Fibroblast of skin of left quadriceps (primary cell): Measurements from ENCODE around the gene IFNL2.
"Not testable (repeated sequence)": the region's sequence is repeated elsewhere in the genome, so short reads cannot be mapped to it uniquely, and the experiment has no call there.

Experiments
- DNase-seq, 2 experiments: peaks; one replicate each; pipeline ENCODE4 v3.0.0-alpha.2; 2013; ENCODE audit warnings: low read depth in 2 of 2

Gene IFNL2

DNA sequence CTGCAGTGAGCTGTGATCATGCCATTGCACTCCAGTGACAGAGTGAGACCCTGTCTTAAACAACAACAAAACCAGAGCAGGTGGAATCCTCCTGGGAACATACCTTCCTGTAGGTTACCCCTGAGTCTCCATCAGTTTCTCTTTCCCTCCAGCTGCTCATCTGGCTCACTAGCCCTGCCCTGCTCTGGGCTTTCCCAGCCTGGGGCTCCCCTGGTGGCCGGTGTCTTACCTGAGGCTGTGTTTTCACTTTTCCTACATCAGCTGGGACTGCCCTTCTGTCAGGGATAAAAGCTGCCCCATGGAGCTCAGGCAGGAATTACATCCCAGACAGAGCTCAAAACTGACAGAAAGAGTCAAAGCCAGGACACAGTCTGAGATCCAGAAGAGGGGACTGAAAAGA, at the start of gene IFNL2:
TSS of gene IFNL2 (plus strand) at position 312 of the 400 bp plus-strand sequence. CDS start 173 bp downstream, outside the sequence.
- DNase-seq: not testable (repeated sequence)

DNA sequence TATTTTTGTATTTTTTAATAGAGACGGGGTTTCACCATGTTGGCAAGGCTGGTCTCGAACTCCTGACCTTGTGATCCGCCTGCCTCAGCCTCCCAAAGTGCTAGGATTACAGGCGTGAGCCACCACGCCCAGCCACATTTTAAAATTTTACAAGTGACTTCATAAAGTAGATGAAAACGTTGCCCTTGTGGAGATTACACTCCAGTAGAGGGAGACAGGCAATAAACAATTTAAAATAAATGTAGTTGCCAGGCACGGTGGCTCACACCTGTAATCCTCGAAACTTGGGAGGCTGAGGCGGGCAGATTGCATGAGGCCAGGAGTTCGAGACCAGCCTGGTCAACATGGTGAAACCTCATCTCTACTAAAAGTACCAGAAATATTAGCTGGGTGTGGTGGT, 49.1 kb upstream of the IFNL2 start:
- not testable (repeated sequence) for DNase-seq

DNA sequence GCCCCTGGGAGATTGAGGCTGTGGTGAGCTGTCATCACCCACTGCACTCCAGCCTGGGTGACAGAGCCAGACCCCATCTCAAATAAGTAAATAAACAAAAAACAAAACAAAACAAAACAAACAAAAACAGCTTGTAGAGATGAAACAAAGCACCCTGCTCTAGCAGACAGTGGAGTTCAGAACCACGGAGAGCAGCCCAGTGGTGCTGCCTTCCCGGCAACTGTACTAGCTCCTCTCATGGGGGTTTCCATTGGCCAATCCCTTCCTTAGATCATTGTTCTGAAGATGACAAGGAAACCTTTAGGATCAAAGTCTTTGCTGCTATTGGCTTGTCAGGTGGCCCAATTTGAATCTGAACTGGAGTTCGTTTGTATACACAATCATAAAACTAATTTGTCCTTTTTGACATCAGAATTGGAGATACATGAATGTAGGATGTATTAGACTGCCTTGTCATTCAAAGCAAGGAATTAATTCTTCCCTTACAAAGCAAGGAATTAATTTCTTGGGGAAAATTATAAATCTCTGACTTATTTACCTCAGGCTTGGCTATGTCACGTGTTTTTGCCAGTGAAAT, 44.4 kb upstream of the IFNL2 start:
- no peak for DNase-seq

DNA sequence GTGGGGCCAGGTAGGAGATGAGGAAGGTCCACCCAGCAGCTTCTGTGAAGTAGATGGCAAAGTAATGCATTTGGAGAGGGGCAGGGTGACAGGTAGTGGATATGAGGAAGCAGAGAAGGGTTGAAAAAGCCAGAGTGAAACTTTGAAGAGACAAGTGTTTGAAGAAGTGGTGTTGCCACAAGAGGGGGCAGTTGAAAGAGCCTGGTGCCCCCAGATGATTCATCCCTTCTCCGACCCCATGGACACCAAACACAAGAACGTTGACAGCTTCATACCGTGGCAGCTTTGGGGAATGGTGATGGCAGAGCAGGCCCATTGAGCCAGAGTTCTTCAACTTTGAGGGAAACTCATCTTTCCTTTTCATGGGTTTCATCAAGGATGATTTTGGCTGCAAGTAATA, 43.3 kb upstream of the IFNL2 start:
- no peak for DNase-seq

DNA sequence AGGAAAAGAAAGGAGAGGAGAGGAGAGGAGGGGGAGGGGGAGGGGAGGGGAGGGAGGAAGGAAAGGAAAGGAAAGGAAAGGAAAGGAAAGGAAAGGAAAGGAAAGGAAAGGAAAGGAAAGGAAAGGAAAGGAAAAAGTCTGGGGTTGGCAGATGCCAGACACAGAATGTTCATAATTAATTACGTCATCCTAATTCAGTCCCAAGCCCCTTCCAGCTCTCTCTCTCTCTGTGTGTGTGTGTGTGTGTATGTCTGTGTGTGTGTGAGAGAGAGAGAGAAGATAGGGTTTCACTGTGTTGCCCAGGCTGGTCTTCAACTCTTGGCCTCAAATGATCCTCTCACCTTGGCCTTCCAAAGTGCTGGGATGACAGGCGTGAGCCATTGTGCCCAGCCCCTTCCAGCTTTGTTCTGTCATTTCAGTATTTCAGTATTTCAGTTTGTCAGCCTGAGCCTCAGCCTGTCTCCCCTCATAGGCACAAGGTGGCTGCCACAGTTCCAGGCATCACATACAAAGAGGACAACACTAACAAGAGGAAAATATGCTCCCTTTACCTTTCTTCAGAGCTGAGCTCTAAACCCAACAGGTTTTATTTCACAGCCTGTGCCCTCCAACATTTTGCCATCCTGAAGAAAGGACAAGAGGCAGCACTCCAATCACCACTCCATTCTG, 38.0 kb upstream of the IFNL2 start:
- no peak for DNase-seq

DNA sequence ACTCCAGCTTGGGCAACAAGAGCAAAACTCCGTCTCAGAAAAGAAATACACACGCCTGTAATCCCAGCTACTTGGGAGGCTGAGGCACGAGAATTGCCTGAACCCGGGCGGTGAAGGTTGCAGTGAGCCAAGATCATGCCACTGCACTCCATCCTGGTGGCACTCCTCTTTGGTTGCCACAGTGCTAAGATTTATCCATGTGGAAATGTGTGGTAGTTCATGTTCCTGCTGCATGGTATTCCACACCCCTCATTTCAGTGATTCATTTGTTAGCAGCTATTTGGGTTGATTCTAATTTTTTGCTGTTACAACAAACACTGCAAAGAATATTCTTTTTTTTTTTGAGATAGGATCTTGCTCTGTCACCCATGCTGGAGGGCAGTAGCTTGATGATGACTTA, 35.5 kb upstream of the IFNL2 start:
- no peak for DNase-seq

DNA sequence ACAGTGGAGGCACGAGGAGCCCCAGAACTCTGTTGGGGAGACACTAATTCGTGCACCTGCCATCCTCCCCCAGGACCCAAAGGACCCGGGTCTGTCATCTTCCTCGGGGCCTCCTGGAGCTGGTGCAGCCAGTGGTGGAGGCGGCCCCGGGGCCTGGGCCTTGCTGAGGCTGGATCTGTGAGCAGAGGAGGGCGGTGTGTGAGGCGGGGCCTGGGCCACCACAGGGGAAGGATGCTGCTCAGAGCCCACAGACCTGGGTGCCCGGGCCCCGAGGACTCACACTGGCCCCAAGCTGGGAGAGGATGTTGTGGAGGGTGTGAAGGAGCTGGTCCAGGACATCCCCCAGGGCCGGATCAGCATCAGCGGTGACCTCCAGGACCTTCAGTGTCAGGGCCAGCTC, 31.7 kb upstream of the IFNL2 start:
- no peak for DNase-seq

DNA sequence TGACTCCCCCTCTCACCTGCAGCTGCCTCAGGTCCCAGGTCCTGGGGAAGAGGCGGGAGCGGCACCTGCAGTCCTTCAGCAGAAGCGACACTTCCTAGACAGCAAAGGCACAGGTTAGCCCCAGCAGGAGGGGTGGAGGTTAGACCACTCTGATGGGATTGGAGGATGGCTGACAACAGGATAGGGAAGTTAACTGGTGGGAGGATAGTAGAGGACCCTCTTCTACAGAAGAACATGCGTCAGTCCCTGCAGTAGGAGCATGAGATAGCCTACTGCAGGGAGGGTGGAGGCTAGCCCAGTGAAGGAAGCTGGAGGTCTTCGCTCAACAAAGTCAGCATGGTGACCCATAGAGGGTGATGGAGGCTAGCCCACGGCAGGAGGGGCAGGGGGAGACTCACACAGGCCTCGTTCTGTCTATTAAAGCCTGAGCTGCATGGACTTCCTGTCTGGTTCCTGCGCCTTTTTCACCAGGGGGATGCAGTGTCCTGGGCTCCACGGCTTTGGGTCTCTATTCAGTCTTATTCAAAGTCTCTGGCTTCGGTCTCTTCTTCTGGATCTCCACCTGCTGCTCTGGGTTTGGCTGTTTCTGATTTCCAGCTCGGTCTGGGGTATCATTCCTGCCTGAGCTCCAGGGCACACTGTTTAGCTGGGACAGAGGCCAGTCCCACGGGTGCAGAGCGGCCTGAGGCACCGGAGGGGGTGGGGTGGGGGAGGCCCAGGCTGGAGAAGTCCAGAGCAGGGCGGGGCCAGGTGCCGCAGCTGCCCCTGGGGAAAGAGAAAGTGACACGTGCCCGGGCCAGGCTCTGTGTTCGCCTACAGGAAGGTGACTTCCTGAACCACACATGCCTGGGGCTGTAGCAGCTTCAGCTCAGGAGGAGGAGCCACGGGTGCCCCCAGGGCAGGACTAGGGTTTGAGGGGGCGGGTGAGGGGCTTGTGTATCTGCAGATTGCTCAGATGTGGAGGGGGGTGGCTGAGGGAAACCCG, 30.7 kb upstream of the IFNL2 start:
- no peak for DNase-seq

DNA sequence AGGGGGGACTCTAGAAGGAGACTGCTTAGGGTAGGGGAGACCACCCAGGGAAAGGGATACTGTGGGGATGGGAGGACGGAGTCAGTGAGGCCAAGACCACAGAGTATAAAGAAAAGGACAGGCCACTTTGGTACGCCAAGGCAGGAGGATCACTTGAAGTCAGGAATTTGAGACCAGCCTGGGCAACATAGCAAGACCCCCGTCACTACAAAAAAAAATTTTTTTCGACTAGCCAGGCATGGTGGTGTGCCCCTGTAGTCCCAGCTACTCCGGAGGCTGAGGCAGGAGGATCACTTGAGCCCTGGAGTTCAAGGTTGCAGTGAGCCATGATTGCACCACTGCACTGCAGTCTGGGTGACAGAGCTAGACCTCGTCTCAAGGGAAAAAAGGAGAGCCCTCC, 30.0 kb upstream of the IFNL2 start:
- no peak for DNase-seq

DNA sequence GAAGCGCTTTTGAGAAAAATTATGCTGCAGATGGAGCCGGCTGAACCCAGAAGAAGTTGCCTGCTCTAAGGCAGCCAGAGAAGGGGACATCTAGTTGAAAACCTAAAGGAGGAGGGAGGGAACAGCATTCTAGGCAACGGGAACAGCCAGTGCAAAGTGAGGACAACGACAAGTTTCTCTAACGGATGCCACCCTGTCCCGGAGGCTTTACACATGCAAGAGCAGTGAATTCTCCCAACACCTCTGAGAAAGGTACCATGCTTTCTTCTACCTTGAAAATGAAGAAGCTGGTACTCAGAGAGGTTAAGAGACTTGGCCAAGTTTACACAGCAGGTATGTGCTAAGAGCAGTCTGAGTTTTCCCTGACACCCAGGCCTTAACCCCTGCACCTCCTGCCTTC, 29.3 kb upstream of the IFNL2 start:
- DNase-seq: no peak

DNA sequence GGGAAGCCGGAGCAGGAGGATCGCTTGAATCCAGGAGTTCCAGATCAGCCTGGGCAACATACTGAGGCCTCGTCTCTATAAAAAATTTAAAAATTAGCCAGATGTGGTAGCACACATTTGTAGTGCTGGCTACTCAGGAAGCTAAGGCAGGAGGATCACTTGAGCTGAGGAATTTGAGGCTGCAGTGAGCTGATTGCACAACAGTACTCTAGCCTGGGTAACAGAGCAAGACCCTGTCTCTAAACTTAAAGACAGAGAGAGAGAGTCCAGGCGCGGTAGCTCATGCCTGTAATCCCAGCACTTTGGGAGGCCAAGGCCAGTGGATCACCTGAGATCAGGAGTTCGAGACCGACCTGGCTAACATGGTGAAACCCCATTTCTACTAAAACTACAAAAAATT, 27.8 kb upstream of the IFNL2 start:
- DNase-seq: no peak

DNA sequence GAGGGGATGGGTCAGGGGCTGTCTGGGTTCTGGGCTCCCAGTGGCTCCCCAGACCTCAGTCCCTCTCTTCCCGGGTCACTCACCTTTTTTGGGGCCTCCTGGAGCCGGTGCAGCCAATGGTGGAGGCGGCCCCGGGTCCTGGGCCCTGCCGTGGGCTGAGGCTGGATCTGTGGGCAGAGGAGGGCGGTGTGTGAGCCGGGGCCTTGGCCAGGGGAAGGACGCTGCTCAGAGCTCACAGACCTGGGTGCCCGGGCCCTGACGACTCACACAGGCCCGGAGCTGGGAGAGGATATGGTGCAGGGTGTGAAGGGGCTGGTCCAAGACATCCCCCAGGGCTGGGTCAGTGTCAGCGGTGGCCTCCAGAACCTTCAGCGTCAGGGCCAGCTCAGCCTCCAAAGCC, 24.5 kb upstream of the IFNL2 start:
- not testable (repeated sequence) for DNase-seq

DNA sequence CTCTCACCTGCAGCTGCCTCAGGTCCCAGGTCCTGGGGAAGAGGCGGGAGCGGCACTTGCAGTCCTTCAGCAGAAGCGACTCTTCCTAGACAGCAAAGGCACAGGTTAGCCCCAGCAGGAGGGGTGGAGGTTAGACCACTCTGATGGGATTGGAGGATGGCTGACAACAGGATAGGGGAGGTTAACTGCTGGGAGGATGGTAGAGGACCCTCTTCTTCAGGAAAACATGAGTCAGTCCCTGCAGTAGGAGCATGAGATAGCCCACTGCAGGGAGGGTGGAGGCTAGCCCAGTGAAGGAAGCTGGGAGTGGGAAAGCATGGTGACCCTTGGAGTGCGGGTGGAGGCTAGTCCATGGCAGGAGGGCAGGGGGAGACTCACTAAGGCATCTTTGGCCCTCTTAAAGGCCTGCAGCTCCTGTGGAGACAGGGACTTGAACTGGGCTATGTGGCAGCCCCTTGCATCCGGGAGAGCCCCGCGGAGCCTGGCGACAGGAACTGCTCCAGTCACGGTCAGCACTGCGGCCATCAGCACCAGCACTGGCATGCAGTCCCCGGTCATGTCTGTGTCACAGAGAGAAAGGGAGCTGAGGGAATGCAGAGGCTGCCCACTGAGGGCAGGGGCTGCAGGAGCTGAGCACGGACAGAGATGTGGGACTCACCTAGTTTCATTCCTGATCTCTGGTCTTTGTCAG, 23.6 kb upstream of the IFNL2 start, which contains the start of gene IFNL3:
TSS of gene IFNL3 (minus strand) at position 597 of the 691 bp plus-strand sequence. CDS start at position 558, 39 bp downstream.
- DNase-seq: not testable (repeated sequence)

DNA sequence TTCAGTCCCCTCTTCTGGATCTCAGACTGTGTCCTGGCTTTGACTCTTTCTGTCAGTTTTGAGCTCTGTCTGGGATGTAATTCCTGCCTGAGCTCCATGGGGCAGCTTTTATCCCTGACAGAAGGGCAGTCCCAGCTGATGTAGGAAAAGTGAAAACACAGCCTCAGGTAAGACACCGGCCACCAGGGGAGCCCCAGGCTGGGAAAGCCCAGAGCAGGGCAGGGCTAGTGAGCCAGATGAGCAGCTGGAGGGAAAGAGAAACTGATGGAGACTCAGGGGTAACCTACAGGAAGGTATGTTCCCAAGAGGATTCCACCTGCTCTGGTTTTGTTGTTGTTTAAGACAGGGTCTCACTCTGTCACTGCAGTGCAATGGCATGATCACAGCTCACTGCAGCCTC, 23.0 kb upstream of the IFNL2 start:
- not testable (repeated sequence) for DNase-seq

DNA sequence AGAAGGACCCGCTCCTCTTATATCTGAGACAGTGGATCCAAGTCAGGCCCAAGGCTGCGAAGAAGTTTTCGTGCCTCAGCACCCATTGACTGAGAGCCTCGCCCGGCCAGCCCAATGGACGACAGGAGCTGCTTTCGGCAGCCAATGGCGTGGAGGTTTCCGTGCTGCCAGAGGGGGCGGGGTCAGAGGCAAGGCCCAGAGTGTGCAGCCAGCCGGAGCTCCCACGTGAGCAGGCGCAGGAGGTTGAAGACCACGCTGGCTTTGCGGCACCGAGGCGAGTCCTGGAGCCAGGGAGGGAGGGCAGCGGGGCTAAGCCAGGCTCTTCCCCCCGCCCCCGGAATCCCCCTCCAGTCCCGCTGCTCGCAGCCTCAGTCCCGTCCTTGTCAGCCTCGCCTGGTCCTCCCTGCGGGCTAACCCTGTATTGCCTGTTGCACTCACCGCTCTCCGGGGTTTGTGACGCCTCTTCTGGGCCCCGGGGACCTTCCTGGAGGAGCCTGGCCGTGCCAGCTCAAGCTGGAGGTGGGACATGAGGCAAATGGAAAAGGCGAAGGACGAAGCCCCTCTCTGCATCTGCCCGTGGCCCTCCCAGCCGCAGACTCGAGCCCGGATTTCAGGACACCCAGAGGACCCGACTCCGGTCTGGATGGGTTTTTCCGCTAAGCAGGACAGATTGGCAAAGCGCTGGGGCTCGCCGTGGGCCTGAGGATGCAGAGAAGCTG, 21.1 kb upstream of the IFNL2 start:
- no peak for DNase-seq

DNA sequence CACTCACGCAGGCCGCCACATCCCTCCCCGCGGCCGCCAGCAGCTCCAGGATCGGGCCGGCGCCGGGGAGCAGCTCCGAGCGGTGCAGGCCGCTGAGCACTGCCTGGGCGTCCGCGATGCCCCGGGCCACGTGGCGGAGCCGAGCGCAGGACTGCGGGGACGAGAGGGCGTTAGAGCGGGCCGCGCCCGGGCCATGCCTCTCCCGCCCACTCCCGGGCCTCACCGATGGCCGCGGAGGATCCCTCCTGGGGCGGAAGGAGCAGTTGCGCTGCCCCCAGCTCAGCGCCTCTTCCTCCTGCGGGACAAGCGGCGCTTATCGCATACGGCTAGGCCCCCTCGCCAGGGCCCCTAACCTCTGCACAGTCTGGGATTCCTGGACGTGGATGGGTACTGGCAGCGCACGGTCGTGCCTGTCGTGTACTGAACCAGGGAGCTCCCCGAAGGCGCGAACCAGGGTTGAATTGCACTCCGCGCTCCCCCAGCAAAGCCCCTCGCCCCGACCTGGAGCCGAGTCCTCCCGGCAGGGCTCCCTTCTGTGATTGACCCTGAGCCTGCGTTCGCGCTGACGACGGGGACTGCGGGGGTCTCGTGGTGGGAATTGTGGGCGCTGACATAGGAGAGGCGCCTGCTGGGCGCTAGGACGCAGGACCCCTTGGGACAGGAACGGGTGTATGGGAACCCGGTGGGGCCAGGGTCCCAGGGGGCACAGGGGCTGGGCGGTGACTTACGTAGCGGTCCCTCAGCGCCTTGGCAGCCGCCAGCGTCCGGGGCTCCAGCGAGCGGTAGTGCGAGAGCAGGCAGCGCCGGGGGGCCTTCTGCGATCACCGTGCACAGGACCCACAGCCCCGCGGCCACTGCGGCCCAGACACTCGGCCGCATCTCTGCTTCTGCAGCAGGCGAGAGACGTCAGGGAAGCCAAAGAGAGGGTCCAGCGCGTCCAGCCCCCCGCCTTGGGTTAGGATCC, 20.2 kb upstream of the IFNL2 start:
- DNase-seq: no peak

DNA sequence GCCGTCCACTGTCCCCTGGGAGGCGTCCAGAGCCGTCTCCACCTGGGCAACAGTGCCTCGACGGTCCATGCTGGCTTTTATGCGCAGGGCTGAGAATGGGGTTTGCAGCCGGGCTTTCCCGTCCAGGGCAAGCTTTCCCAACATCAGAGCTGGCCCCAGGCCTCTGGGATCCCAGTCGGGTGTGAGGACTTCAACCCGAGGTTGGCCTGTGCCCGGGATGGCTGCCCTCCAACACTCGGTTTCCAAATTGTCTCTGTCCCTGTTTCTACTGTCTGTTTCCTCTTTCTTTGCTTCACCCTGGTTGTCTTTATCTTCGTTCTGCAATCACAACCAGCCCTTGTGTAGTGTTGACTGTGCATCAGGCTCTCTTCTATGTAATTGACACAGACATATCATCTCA, 19.4 kb upstream of the IFNL2 start, which contains the start of gene IFNL4:
TSS of gene IFNL4 (minus strand) at position 51 of the 400 bp plus-strand sequence.
- no peak for DNase-seq

DNA sequence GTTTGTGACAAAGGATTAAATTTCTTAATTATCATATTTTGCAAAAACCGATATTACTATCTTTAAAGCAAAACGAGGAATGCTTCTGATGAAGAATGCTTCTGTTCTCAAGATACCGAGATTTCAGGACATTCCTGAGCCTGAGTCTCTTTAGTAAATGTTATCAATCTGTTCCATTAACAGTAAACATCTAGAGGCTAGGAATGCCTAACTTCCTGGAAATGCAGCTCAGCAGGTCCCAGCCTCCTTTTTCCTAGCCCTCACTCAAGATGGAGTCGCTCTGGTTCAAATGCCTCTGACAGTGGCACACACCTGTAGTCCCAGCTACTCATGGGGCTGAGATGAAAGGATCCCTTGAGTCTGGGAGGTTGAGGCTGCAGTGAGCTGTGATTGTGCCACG, 17.1 kb upstream of the IFNL2 start:
- DNase-seq: no peak

DNA sequence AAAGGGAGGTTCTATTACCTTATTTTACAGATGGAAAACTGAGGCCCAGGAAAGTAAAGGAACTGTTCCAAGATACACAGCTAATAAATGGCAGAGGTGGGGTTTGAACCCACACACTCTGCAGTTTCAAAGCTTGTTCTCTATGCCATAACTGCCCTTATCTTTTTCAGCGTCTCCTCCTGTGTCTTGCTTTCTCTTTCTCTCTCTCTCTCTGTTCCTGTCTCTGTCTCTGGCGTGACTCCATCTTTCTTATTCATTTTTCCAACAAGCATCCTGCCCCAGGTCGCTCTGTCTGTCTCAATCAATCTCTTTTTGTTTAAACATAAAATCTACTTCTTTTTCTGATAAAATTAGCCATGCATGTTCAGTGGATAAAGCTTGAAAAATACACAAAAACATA, 16.4 kb upstream of the IFNL2 start:
- no peak for DNase-seq

DNA sequence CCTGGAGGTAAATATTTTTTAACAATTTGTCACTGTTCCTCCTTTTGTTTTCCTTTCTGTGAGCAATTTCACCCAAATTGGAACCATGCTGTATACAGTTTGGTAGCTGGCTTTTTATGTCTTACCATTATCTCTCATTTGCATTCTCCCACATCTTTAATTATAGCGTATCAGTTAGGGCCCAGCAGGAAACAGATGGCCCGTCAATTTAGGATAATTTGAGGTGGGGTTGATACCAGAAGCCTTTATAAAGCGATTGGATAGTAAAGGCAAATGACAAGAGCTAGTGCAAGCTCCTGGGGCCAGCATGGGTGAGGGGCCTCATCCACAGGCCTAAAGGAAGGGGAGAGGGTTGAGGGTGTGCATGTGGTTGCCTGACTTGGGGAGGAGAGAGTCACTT, 15.7 kb upstream of the IFNL2 start:
- no peak for DNase-seq
